ENCODE data around the gene MBIP.

DNA sequence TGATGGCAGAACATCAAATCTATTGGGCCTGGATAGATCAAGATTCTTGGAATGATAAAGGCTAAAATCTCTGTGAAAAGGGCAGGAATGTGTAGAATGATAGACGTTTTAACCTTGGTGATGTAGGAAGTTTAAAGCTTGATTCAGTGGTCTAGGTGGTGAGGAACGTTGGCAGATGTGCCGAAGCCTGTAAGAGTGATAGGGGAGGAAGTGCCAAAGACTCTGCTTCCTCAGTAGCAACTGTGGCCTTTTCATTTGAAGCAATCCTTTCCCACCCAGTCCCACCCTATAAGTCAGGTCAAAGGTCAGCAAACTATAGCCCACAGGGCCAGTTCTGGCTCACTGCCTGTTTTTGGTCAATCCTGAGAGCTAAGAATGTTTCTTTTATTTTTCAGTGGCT, 62.2 kb downstream of the MBIP start:
- no peak for TF ChIP-seq POLR2A (IDR thresholded peaks at IDR 0.05)
- TF ChIP-seq, protein P1, sequence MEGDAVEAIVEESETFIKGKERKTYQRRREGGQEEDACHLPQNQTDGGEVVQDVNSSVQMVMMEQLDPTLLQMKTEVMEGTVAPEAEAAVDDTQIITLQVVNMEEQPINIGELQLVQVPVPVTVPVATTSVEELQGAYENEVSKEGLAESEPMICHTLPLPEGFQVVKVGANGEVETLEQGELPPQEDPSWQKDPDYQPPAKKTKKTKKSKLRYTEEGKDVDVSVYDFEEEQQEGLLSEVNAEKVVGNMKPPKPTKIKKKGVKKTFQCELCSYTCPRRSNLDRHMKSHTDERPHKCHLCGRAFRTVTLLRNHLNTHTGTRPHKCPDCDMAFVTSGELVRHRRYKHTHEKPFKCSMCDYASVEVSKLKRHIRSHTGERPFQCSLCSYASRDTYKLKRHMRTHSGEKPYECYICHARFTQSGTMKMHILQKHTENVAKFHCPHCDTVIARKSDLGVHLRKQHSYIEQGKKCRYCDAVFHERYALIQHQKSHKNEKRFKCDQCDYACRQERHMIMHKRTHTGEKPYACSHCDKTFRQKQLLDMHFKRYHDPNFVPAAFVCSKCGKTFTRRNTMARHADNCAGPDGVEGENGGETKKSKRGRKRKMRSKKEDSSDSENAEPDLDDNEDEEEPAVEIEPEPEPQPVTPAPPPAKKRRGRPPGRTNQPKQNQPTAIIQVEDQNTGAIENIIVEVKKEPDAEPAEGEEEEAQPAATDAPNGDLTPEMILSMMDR (IDR thresholded peaks at IDR 0.05): no peak

Measured in heart left ventricle (tissue), 13 donors.